BE2C (cell line): ENCODE measurements around the gene TM4SF5.

Experiments used
- DNase-seq: peaks from one replicate; pipeline ENCODE4 v3.0.0-alpha.2; 2020
- H3K27me3 ChIP-seq: fragments of 250-450 bp; sonication (Bioruptor Pico); 2 replicates; pipeline ENCODE4 v1.5.1; 2020; ENCODE audit warnings: mild to moderate bottlenecking
- H3K36me3 ChIP-seq: fragments of 250-450 bp; sonication (Bioruptor Pico); 2 replicates; pipeline ENCODE4 v1.5.1; 2020; ENCODE audit warnings: mild to moderate bottlenecking
- H3K4me1 ChIP-seq: fragments of 250-450 bp; sonication (Bioruptor Pico); 2 replicates; pipeline ENCODE4 v1.5.1; 2020
- H3K4me3 ChIP-seq: 2 replicates; pipeline ENCODE4 v1.5.1; 2011; ENCODE audit warnings: low read depth, low read length
- H3K9me3 ChIP-seq: fragments of 250-450 bp; sonication (Bioruptor Pico); 2 replicates; pipeline ENCODE4 v1.5.1; 2020
- TF ChIP-seq, protein P1 (sequence below): IDR thresholded peaks from 2 replicates; pipeline ENCODE4 v1.5.1; 2012; ENCODE audit warnings: mild to moderate bottlenecking, low read depth, low read length

TM4SF5 gene

DNA sequence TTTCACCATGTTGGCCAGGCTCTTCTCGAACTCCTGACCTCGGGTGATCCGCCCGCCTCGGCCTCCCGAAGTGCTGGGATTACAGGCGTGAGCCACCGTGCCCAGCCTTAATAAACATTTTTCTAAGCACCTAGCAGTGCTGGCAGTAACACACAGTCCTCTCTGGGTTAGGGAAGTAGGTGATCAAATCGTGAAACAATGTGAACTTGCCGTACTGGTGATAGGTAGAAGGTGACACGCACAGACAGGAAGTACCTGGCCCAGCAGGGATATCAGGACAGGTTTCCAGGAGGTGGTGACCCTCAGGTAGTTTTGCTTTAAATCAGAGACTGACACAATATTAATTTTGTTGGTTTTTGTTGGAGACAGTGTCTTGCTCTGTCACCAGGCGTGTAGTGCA is 39.8 kb downstream of the TM4SF5 start:
- DNase-seq, result no peak
- Histone ChIP-seq H3K27me3 (no peaks in the 10 kb centered on the region), H3K4me3 (no peak overlapping the region), H3K4me1 (no peaks in the 10 kb centered on the region), H3K9me3 (no peaks in the 10 kb centered on the region), H3K36me3 (no peaks in the 10 kb centered on the region)
- TF ChIP-seq, protein P1, sequence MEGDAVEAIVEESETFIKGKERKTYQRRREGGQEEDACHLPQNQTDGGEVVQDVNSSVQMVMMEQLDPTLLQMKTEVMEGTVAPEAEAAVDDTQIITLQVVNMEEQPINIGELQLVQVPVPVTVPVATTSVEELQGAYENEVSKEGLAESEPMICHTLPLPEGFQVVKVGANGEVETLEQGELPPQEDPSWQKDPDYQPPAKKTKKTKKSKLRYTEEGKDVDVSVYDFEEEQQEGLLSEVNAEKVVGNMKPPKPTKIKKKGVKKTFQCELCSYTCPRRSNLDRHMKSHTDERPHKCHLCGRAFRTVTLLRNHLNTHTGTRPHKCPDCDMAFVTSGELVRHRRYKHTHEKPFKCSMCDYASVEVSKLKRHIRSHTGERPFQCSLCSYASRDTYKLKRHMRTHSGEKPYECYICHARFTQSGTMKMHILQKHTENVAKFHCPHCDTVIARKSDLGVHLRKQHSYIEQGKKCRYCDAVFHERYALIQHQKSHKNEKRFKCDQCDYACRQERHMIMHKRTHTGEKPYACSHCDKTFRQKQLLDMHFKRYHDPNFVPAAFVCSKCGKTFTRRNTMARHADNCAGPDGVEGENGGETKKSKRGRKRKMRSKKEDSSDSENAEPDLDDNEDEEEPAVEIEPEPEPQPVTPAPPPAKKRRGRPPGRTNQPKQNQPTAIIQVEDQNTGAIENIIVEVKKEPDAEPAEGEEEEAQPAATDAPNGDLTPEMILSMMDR, result no peak

DNA sequence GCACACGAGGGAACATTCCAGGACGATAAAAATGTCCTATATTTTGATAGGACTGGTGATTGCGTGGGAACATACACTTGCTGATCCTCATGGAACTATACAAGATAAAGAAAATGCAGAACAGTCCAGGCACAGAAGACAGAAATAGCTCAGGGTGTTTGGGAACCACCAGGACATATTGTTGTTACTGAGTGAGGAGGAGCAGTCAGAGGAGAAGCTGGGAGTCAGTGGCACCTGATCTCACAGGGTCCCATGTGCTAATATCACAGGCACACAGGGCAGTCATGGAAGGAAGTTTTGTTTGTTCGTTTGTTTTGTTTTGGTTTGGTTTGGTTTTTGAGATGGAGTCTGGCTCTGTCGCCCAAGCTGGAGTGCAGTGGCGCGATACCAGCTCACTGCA is 41.0 kb downstream of the TM4SF5 start:
- Histone ChIP-seq H3K36me3 (no peaks in the 10 kb centered on the region), H3K4me3 (no peak overlapping the region), H3K4me1 (no peaks in the 10 kb centered on the region), H3K9me3 (no peaks in the 10 kb centered on the region), H3K27me3 (no peaks in the 10 kb centered on the region)
- no peak for DNase-seq
- TF ChIP-seq, protein P1, result no peak

DNA sequence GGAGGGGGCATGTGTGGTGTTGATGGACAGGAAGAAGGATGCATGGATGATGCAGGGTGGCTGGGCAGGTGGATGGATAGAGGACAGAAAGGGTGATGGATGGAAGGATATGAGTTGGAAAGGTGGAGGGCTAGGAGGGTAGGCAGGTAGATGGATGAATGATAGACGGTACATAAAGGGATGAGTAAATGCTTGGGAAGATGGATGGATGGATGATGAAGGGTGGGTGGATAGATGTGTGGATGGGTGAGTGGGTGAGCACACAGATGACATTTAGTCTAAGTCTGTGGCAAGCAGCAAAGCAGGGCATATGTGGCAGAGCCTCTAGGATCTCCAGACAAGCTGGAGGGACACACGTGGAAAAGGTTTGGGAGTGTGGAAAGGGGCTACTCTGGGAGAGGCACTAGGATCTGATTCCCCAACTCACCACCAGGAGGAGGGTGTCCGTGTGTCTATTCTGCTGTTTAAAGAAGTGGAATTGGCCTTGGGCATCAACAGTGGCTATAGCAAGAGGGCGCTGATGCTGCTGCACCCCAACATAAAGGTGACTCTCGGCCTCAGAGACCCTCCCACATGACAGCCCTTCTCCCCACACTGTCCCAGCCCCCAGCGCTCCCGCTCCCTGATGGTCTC is 43.5 kb downstream of the TM4SF5 start:
- DNase-seq, result no peak
- H3K9me3 ChIP-seq, result no peaks in the 10 kb centered on the region
- no peaks in the 10 kb centered on the region for H3K4me1 ChIP-seq
- H3K36me3 ChIP-seq, result no peaks in the 10 kb centered on the region
- TF ChIP-seq, protein P1, result 0 out of 2 replicates have a peak, but pooled peaks have one; percentile 19
- no peaks in the 10 kb centered on the region for H3K27me3 ChIP-seq
- no peak overlapping the region for H3K4me3 ChIP-seq

DNA sequence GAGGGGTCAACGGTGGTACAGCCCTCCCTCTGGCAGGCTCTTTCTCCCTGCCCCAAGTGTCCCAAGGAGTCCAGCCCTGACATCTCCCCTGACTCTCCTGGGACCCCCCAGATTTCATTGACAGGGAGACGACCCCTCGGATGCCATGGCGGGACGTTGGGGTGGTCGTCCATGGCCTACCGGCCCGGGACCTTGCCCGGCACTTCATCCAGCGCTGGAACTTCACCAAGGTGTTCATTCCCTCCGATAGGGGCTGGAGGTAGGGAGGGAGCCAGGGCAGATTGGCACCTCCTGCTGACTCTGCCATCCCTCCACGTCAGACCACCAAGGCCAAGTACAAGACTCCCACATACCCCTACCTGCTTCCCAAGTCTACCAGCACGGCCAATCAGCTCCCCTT is 45.1 kb downstream of the TM4SF5 start:
- Histone ChIP-seq H3K9me3 (no peaks in the 10 kb centered on the region), H3K4me1 (no peaks in the 10 kb centered on the region), H3K27me3 (no peaks in the 10 kb centered on the region), H3K36me3 (no peaks in the 10 kb centered on the region), H3K4me3 (no peak overlapping the region)
- DNase-seq, result no peak
- TF ChIP-seq, protein P1, result no peak

DNA sequence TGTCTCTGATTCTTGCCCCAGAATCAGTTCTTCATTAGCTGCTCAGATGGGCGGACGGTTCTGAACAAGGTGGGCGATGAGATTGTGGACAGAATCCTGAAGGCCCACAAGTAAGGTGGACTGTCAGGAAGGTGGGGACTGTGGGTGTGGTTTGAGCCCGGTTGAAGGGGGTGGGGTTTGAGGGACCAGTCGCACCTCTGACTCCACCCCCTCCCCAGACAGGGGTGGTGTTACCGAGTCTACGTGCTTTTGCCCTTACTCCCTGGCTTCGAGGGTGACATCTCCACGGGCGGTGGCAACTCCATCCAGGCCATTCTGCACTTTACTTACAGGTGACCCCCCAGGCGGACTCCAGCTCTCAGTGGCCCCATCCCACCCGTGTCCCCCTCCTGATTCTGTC is 46.6 kb downstream of the TM4SF5 start:
- H3K27me3 ChIP-seq, result no peaks in the 10 kb centered on the region
- H3K4me1 ChIP-seq, result no peaks in the 10 kb centered on the region
- no peaks in the 10 kb centered on the region for H3K9me3 ChIP-seq
- no peak for DNase-seq
- TF ChIP-seq, protein P1, result no peak
- no peaks in the 10 kb centered on the region for H3K36me3 ChIP-seq
- no peak overlapping the region for H3K4me3 ChIP-seq

DNA sequence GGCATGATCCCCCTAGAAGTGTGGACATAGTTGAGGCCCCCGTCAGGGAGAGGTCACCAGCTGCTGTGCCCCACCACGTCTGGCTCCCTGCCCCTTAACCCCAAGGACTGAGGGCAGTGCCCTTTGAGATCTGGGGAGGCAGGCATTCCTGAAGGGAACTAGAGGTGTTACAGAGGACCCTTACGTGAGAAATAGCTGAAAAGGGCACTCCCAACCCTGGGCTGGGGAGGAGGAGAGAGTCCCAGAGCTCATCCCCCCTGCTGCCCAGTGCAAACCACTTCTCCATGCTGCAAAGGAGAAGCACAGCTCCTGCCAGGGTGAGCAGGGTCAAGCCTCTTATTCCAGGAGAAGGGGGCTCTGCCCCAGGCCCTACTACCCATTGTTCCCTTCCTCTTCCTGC is 51.1 kb downstream of the TM4SF5 start:
- TF ChIP-seq, protein P1, result no peak
- no peak overlapping the region for H3K4me3 ChIP-seq
- no peaks in the 10 kb centered on the region for H3K4me1 ChIP-seq

More for the DNA sequence above, 51.1 kb downstream of the TM4SF5 start:
- H3K36me3 ChIP-seq, result no peaks in the 10 kb centered on the region
- no peak for DNase-seq
- H3K27me3 ChIP-seq, result no peaks in the 10 kb centered on the region
- H3K9me3 ChIP-seq, result no peaks in the 10 kb centered on the region
